HepG2 (cell line): Measurements from ENCODE around the gene MAPK8IP3. TPM values are rescaled to one million over a fixed set of nuclear protein-coding genes. Genes with fewer than 3 reads are reported as not detected.

Source experiments
- ATF4 ChIP-seq, 2 experiments: fragments of 450-650 bp in 1 of 2; sonication (generic) in 1 of 2; formaldehyde crosslinking; IDR thresholded peaks; 2 replicates each; pipeline versions ENCODE4 v1.5.0 to v1.8.0; 2020 to 2022; ENCODE audit warnings: mild to moderate bottlenecking in 1 of 2, missing genetic modification reagents in 1 of 2
- DPF2 ChIP-seq: sonication (generic); formaldehyde crosslinking; IDR thresholded peaks from 2 replicates; pipeline ENCODE4 v1.4.0; 2020; ENCODE audit warnings: mild to moderate bottlenecking, low read depth, missing genetic modification reagents, borderline replicate concordance
- ELF1 ChIP-seq: sonication (generic); formaldehyde crosslinking; IDR thresholded peaks from 2 replicates; pipeline ENCODE4 v1.4.0; 2020; ENCODE audit warnings: missing genetic modification reagents
- HNRNPUL1 ChIP-seq: fragments of 200-400 bp; formaldehyde crosslinking; IDR thresholded peaks from 2 replicates; pipeline ENCODE4 v1.6.1; 2017; ENCODE audit warnings: low read depth, mild to moderate bottlenecking, low read length, moderate library complexity
- MEIS1 ChIP-seq: sonication (generic); formaldehyde crosslinking; IDR thresholded peaks from 2 replicates; pipeline ENCODE4 v1.9.0; 2021; ENCODE audit warnings: mild to moderate bottlenecking, missing genetic modification reagents, moderate library complexity, borderline replicate concordance
- NFYC ChIP-seq: IDR thresholded peaks from 2 replicates; pipeline ENCODE4 v1.6.1; 2016; ENCODE audit warnings: missing genetic modification reagents, missing compliant biosample characterization
- RELA ChIP-seq: sonication (generic); formaldehyde crosslinking; IDR thresholded peaks from 2 replicates; pipeline ENCODE4 v1.4.0; 2020; ENCODE audit warnings: missing genetic modification reagents
- SIX1 ChIP-seq: sonication (generic); formaldehyde crosslinking; IDR thresholded peaks from 2 replicates; pipeline ENCODE4 v1.4.0; 2020; ENCODE audit warnings: missing genetic modification reagents, borderline replicate concordance
- SP4 ChIP-seq: sonication (generic); formaldehyde crosslinking; IDR thresholded peaks from 2 replicates; pipeline ENCODE4 v1.8.1; 2023; ENCODE audit warnings: mild to moderate bottlenecking, missing genetic modification reagents
- SRSF4 ChIP-seq: fragments of 200-400 bp; formaldehyde crosslinking; IDR thresholded peaks from one replicate; pipeline ENCODE4 v1.6.1; 2018; ENCODE audit warnings: mild to moderate bottlenecking, low read depth, low read length, moderate library complexity; ENCODE audit not compliant: poor library complexity, severe bottlenecking
- ZNF318 ChIP-seq: sonication (generic); formaldehyde crosslinking; IDR thresholded peaks from 2 replicates; pipeline ENCODE4 v1.4.0; 2020; ENCODE audit warnings: mild to moderate bottlenecking, missing genetic modification reagents
- ZNF562 ChIP-seq: sonication (generic); formaldehyde crosslinking; IDR thresholded peaks from 2 replicates; pipeline ENCODE4 v1.8.0; 2022; ENCODE audit warnings: missing genetic modification reagents, borderline replicate concordance
- ZNF580 ChIP-seq: IDR thresholded peaks from 2 replicates; pipeline ENCODE4 v1.6.1; 2016; ENCODE audit warnings: low read depth, borderline replicate concordance
- ZNF687 ChIP-seq: sonication (generic); formaldehyde crosslinking; IDR thresholded peaks from 2 replicates; pipeline ENCODE4 v1.5.1; 2020; ENCODE audit warnings: mild to moderate bottlenecking, missing genetic modification reagents, moderate library complexity
- ZNF773 ChIP-seq: sonication (generic); formaldehyde crosslinking; IDR thresholded peaks from 2 replicates; pipeline ENCODE4 v1.4.0; 2020; ENCODE audit warnings: missing genetic modification reagents, borderline replicate concordance
- ZNF776 ChIP-seq: sonication (generic); formaldehyde crosslinking; IDR thresholded peaks from 2 replicates; pipeline ENCODE4 v1.4.0; 2020; ENCODE audit warnings: mild to moderate bottlenecking, missing genetic modification reagents
- ZNF841 ChIP-seq: sonication (generic); formaldehyde crosslinking; IDR thresholded peaks from 2 replicates; pipeline ENCODE4 v1.8.1; 2023; ENCODE audit warnings: missing genetic modification reagents, borderline replicate concordance
- polyA plus RNA-seq, 8 experiments: library from polyadenylated mRNA; depleted of rRNA in 3 of 8; stranded (reverse) in 7 of 8; unstranded in 1 of 8; fragments of >200 nt; fragmentation: Illumina TruSeq in 4 of 8; extraction: Trizol in 4 of 8; gene quantifications; 2 replicates each; pipeline versions ENCODE4 v1.2.1 to v1.2.3, GENCODE V29; 2011 to 2016; ENCODE audit warnings: low read depth in 4 of 8, missing spikeins in 1 of 8, mixed read lengths in 1 of 8; ENCODE audit not compliant: insufficient read depth in 1 of 8
- total RNA-seq, 5 experiments: library from RNA; depleted of rRNA; stranded (reverse); fragments of >200 nt; fragmentation: Illumina TruSeq; extraction: Trizol; gene quantifications; 2 replicates each; pipeline ENCODE4 v1.2.3, GENCODE V29; 2016; ENCODE audit warnings: low read depth in 1 of 5

Gene MAPK8IP3
- total and polyA plus RNA-seq, 2 of the 13 experiments (the other 11 are each of a cell fraction or from before 2014, with no cell fraction given), result 25.1 to 41.7 TPM

GRCh38 chr16:1812732-1813163 lies 106.8 kb downstream of the MAPK8IP3 start (continued):
- TF ChIP-seq ZNF318, result no peak
- TF ChIP-seq ELF1, result no peak
- TF ChIP-seq HNRNPUL1, result no peak
- TF ChIP-seq DPF2, result no peak
- TF ChIP-seq NFYC (CRISPR knock-in tag), result 0 out of 2 replicates have a peak, but pooled peaks have one; percentile 13
- peak; percentile 51; the same call in 1 of the 2 replicates for TF ChIP-seq ZNF580 (CRISPR knock-in tag)
- TF ChIP-seq SRSF4, result no peak
- TF ChIP-seq RELA (CRISPR knock-in tag), result no peak
- TF ChIP-seq ZNF841 (CRISPR knock-in tag), result no peak
- no peak for TF ChIP-seq ZNF562 (CRISPR knock-in tag)
- peak; percentile 29; the same call in 1 of the 2 replicates for TF ChIP-seq SP4
- no peak for TF ChIP-seq ZNF776 (CRISPR knock-in tag)
- TF ChIP-seq ZNF687 (CRISPR knock-in tag), result peak; percentile 63
- TF ChIP-seq SIX1 (CRISPR knock-in tag), result no peak
- no peak for TF ChIP-seq ZNF773 (CRISPR knock-in tag)
- no peak for TF ChIP-seq MEIS1 (CRISPR knock-in tag)
- no peak for TF ChIP-seq ATF4 (CRISPR knock-in tag; IDR thresholded peaks at IDR 0.05)
